Panc1 (cell line): ENCODE data around the gene GLIS1. TPM values are rescaled to one million over a fixed set of nuclear protein-coding genes. Genes with fewer than 3 reads are reported as not detected.

Experiments used
- ATAC-seq: fragments of 200-7000 bp; cut with Tn5 transposase; 2 replicates; pipeline ENCODE4 v1.9.1; 2020; ENCODE audit warnings: mild to moderate bottlenecking, moderate library complexity
- BruUV-seq: library from RNA; stranded (reverse); fragments of 400-500 nt; replicated peaks from 2 replicates; lab custom pipeline; 2021; lab: Mats Ljungman, UMichigan
- CTCF ChIA-PET: fragments of 300-600 bp; sonication (Branson Sonifier 250); formaldehyde crosslinking; loops from one replicate; lab custom pipeline; 2022; ENCODE audit warnings: antibody characterized with exemption; lab: Charles Lee
- POLR2A ChIA-PET: fragments of 300-600 bp; sonication (Branson Sonifier 250); formaldehyde crosslinking; loops from one replicate; lab custom pipeline; 2022; ENCODE audit warnings: antibody characterized with exemption; lab: Charles Lee
- DNase-seq: peaks from one replicate; pipeline ENCODE4 v3.0.0-alpha.2; 2010; ENCODE audit warnings: low read depth, low spot score
- H3K27ac ChIP-seq: 2 replicates; pipeline ENCODE4 v1.5.1; 2011; ENCODE audit warnings: mild to moderate bottlenecking, low read length, inconsistent platforms
- H3K27me3 ChIP-seq: fragments of 200-500 bp; sonication (Bioruptor generic); 2 replicates; pipeline ENCODE4 v1.6.0; 2014; ENCODE audit warnings: low read length, inconsistent platforms; ENCODE audit not compliant: control insufficient read depth, insufficient read depth
- H3K36me3 ChIP-seq: fragments of 200-500 bp; sonication (Bioruptor generic); 2 replicates; pipeline ENCODE4 v1.5.1; 2014; ENCODE audit warnings: inconsistent platforms, mild to moderate bottlenecking, low read length, moderate library complexity; ENCODE audit not compliant: control insufficient read depth, insufficient read depth
- H3K4me1 ChIP-seq: 2 replicates; pipeline ENCODE4 v1.5.1; 2011; ENCODE audit warnings: inconsistent platforms, mild to moderate bottlenecking, low read length, moderate library complexity; ENCODE audit not compliant: control insufficient read depth, insufficient read depth
- H3K4me3 ChIP-seq, 2 experiments: 2 replicates each; pipeline ENCODE4 v1.5.1; 2011 to 2012; ENCODE audit warnings: low read depth in 2 of 2, low read length in 2 of 2, mild to moderate bottlenecking in 2 of 2, inconsistent platforms in 1 of 2, moderate library complexity in 1 of 2
- H3K9me3 ChIP-seq: fragments of 200-500 bp; sonication (Bioruptor generic); 2 replicates; pipeline ENCODE4 v1.5.1; 2014; ENCODE audit warnings: low read depth, mild to moderate bottlenecking, inconsistent platforms, low read length, moderate library complexity; ENCODE audit not compliant: control insufficient read depth, insufficient read depth
- CTCF ChIP-seq: fragments of 450-650 bp; IDR thresholded peaks from 2 replicates; pipeline ENCODE4 v1.5.1; 2017; ENCODE audit warnings: mild to moderate bottlenecking
- POLR2AphosphoS5 ChIP-seq: IDR thresholded peaks from 2 replicates; pipeline ENCODE4 v1.6.1; 2012; ENCODE audit warnings: mild to moderate bottlenecking, low read depth, low read length, moderate library complexity
- REST ChIP-seq, 2 experiments: IDR thresholded peaks; 2 replicates each; pipeline ENCODE4 v1.6.1; 2011 to 2012; ENCODE audit warnings: low read depth in 2 of 2, control low read depth in 1 of 2, low read length in 1 of 2, mild to moderate bottlenecking in 1 of 2, moderate library complexity in 1 of 2; ENCODE audit not compliant: insufficient read depth in 1 of 2
- SIN3A ChIP-seq: IDR thresholded peaks from 2 replicates; pipeline ENCODE4 v1.6.1; 2012; ENCODE audit warnings: low read depth, mild to moderate bottlenecking, low read length, moderate library complexity, borderline replicate concordance; ENCODE audit not compliant: insufficient read depth
- TCF7L2 ChIP-seq: IDR thresholded peaks from 2 replicates; pipeline ENCODE4 v1.6.1; 2011; ENCODE audit warnings: mild to moderate bottlenecking, low read depth, low read length, inconsistent platforms
- in situ Hi-C: cut with HindIII; loops from 2 replicates; pipeline ENCODE4 v1.10.0; 2016; ENCODE audit warnings: low sequenced_read_pairs, low pct_unique_long_range_greater_than_20kb
- intact Hi-C: fragments of 100-400 bp; cut with micrococcal nuclease; formaldehyde crosslinking; loops from one replicate; pipeline ENCODE4 v1.10.0; 2022; ENCODE audit not compliant: unreplicated experiment
- total RNA-seq: library from RNA; stranded (reverse); gene quantifications from one replicate; pipeline ENCODE4 v1.2.1, GENCODE V29; 2021; ENCODE audit not compliant: unreplicated experiment

Gene GLIS1
- total RNA-seq, 1 experiment from 2014 or later, result 0.28 TPM

- no peak for ATAC-seq
- Histone ChIP-seq H3K4me1 (no peaks in the 10 kb centered on the region), H3K9me3 (no peaks in the 10 kb centered on the region), H3K4me3 (no peak overlapping the region), H3K36me3 (no peaks in the 10 kb centered on the region), H3K27me3 (no peaks in the 10 kb centered on the region), H3K27ac (no peak overlapping the region)
- POLR2A ChIA-PET, result no interaction called here
- BruUV-seq, result no TSS peak
- CTCF ChIA-PET, result no interaction called here
- TF ChIP-seq REST (IDR thresholded peaks at IDR 0.05; ENCODE audit: insufficient read depth in 1 of 2, low read depth in 2 of 2, low read length in 1 of 2), result no peak
- no peak for TF ChIP-seq TCF7L2
- TF ChIP-seq CTCF, result no peak
- no peak for TF ChIP-seq POLR2AphosphoS5
- no peak for TF ChIP-seq SIN3A
- in situ Hi-C loops (no loop called here), intact Hi-C loops (no loop called here)
- no peak for DNase-seq
These were observed 243.2 kb downstream of the GLIS1 start for GRCh38 chr1:53495633-53496345.

DNA sequence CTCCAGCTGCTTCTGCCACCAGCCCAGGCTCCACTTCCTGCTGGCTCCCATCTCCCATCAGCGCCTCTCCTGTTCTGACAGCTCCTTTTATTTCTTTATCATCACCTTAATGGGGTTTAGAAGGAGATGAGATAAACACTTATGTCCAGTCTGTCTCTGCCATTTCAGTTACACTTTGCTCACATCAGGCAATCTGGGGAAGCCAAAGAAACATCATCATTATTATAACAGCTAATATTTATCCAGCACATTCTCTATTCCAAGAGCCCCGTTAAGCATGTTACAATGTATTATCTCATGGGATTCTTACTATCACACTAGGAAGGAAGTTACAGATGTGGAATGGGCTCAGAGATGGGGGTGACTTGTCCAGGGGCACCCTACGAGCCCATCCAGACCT is 248.6 kb downstream of the GLIS1 start:
- in situ Hi-C loops, result no loop called here
- H3K27ac ChIP-seq, result no peak overlapping the region

More for the DNA sequence above, 248.6 kb downstream of the GLIS1 start:
- H3K36me3 ChIP-seq, result no peaks in the 10 kb centered on the region
- no peak for DNase-seq
- H3K4me1 ChIP-seq, result no peaks in the 10 kb centered on the region
- BruUV-seq, result no TSS peak
- H3K9me3 ChIP-seq, result no peaks in the 10 kb centered on the region
- no peak overlapping the region for H3K4me3 ChIP-seq
- H3K27me3 ChIP-seq, result peaks cover 3% of the 10 kb centered on the region; the same call in 1 of the 2 replicates
- intact Hi-C loops, result no loop called here
- POLR2A ChIA-PET, result no interaction called here
- ATAC-seq, result no peak
- TF ChIP-seq REST (IDR thresholded peaks at IDR 0.05; ENCODE audit: insufficient read depth in 1 of 2, low read depth in 2 of 2, low read length in 1 of 2) (no peak), SIN3A (no peak), POLR2AphosphoS5 (no peak), CTCF (no peak), TCF7L2 (no peak)
- CTCF ChIA-PET, result no interaction called here
